Fibroblast of gingiva (primary cell): ENCODE data around the gene ALG3.
"Not testable (repeated sequence)": the region's sequence is repeated elsewhere in the genome, so short reads cannot be mapped to it uniquely, and the experiment has no call there.

Source experiments
- DNase-seq: peaks from one replicate; pipeline ENCODE4 v3.0.0-alpha.2; 2011; ENCODE audit warnings: low read depth

Gene ALG3

GRCh38 chr3:184248454-184249411, at the start of gene ALG3:
Gene ALG3, minus strand, starts transcription at chr3:184248962. Its CDS starts 22 bp downstream, at chr3:184248940.
- DNase-seq, result peak; percentile 87

GRCh38 chr3:184296616-184297015, 47.9 kb upstream of the ALG3 start:
- DNase-seq, result no peak

- DNase-seq, result no peak
Observed at GRCh38 chr3:184295771-184296170, 47.0 kb upstream of the ALG3 start.

- no peak for DNase-seq
Observed at GRCh38 chr3:184291738-184292445, 43.1 kb upstream of the ALG3 start.

GRCh38 chr3:184291044-184291737, 42.4 kb upstream of the ALG3 start:
- DNase-seq, result no peak

GRCh38 chr3:184290331-184290730, 41.6 kb upstream of the ALG3 start:
- DNase-seq, result no peak

- DNase-seq, result peak; percentile 10
Observed at GRCh38 chr3:184289426-184289938, 40.7 kb upstream of the ALG3 start.

- peak; percentile 63 for DNase-seq
Observed at GRCh38 chr3:184284696-184285095, 35.9 kb upstream of the ALG3 start.

- no peak for DNase-seq
Observed at GRCh38 chr3:184283681-184284080, 34.9 kb upstream of the ALG3 start.

- no peak for DNase-seq
Observed at GRCh38 chr3:184282941-184283340, 34.2 kb upstream of the ALG3 start.

- no peak for DNase-seq
Observed at GRCh38 chr3:184277366-184277765, 28.6 kb upstream of the ALG3 start.

GRCh38 chr3:184275961-184276910, 27.5 kb upstream of the ALG3 start, which contains the start of gene ECE2:
Gene ECE2, plus strand, starts transcription at chr3:184276022. Its CDS starts 132 bp downstream, at chr3:184276154.
- no peak for DNase-seq

GRCh38 chr3:184275381-184275701, 26.6 kb upstream of the ALG3 start:
- DNase-seq, result no peak

- no peak for DNase-seq
Observed at GRCh38 chr3:184272269-184272668, 23.5 kb upstream of the ALG3 start.

- DNase-seq, result not testable (repeated sequence)
Observed at GRCh38 chr3:184267249-184267648, 18.5 kb upstream of the ALG3 start.

GRCh38 chr3:184262764-184263179, 14.0 kb upstream of the ALG3 start:
- no peak for DNase-seq

- peak; percentile 18 for DNase-seq
Observed at GRCh38 chr3:184261854-184262763, 13.3 kb upstream of the ALG3 start.

GRCh38 chr3:184261270-184261853, 12.6 kb upstream of the ALG3 start, which contains the start of gene CAMK2N2:
Gene CAMK2N2, minus strand, starts transcription at chr3:184261553. Its CDS starts 268 bp downstream, at chr3:184261285.
- DNase-seq, result no peak

- DNase-seq, result no peak
Observed at GRCh38 chr3:184260724-184261269, 12.0 kb upstream of the ALG3 start.
